H9 (cell line): ENCODE data around the gene DHX58. TPM values are rescaled to one million over a fixed set of nuclear protein-coding genes. Genes with fewer than 3 reads are reported as not detected.

Experiments used
- DNase-seq: peaks from one replicate; pipeline ENCODE4 v3.0.0-alpha.2; 2017
- H2AFZ ChIP-seq: one replicate; pipeline ENCODE4 v1.6.1; 2013; ENCODE audit warnings: mild to moderate bottlenecking, low read length, control low read depth, moderate library complexity
- H2AK5ac ChIP-seq: 2 replicates; pipeline ENCODE4 v1.6.1; 2013; ENCODE audit warnings: low read length, control low read depth, mixed read lengths; ENCODE audit not compliant: insufficient read length
- H2BK120ac ChIP-seq: one replicate; pipeline ENCODE4 v1.6.1; 2013; ENCODE audit warnings: low read depth, mild to moderate bottlenecking, low read length, control low read depth, inconsistent platforms; ENCODE audit not compliant: poor library complexity, severe bottlenecking
- H2BK12ac ChIP-seq: 2 replicates; pipeline ENCODE4 v1.6.1; 2013; ENCODE audit warnings: low read length, control low read depth, mixed read lengths, low read depth; ENCODE audit not compliant: insufficient read length
- H2BK15ac ChIP-seq: 2 replicates; pipeline ENCODE4 v1.6.1; 2013; ENCODE audit warnings: low read depth, low read length, control low read depth
- H2BK20ac ChIP-seq: one replicate; pipeline ENCODE4 v1.6.1; 2013; ENCODE audit warnings: low read depth, mild to moderate bottlenecking, low read length, control low read depth, inconsistent platforms; ENCODE audit not compliant: poor library complexity, severe bottlenecking
- H2BK5ac ChIP-seq: 2 replicates; pipeline ENCODE4 v1.6.1; 2013; ENCODE audit warnings: low read length, control low read depth, mixed read lengths; ENCODE audit not compliant: insufficient read length
- H3K14ac ChIP-seq: 2 replicates; pipeline ENCODE4 v1.6.1; 2013; ENCODE audit warnings: low read length, control low read depth; ENCODE audit not compliant: insufficient read depth
- H3K18ac ChIP-seq: 2 replicates; pipeline ENCODE4 v1.6.1; 2013; ENCODE audit warnings: low read depth, mild to moderate bottlenecking, mixed read lengths, low read length, control low read depth; ENCODE audit not compliant: insufficient read length
- H3K23ac ChIP-seq: 2 replicates; pipeline ENCODE4 v1.6.1; 2013; ENCODE audit warnings: low read length, control low read depth, mixed read lengths, low read depth; ENCODE audit not compliant: insufficient read length
- H3K23me2 ChIP-seq: 2 replicates; pipeline ENCODE4 v1.6.1; 2013; ENCODE audit warnings: low read depth, mild to moderate bottlenecking, mixed read lengths, low read length, control low read depth; ENCODE audit not compliant: insufficient read length, poor library complexity, severe bottlenecking
- H3K27ac ChIP-seq: 2 replicates; pipeline ENCODE4 v1.5.1; 2013; ENCODE audit warnings: low read length, control low read depth, mixed read lengths, low read depth; ENCODE audit not compliant: insufficient read length
- H3K27me3 ChIP-seq: 2 replicates; pipeline ENCODE4 v1.6.1; 2013; ENCODE audit warnings: low read length, control low read depth, inconsistent platforms; ENCODE audit not compliant: insufficient read depth
- H3K4ac ChIP-seq: 2 replicates; pipeline ENCODE4 v1.6.1; 2013; ENCODE audit warnings: low read depth, mild to moderate bottlenecking, control low read depth, inconsistent platforms, low read length, moderate library complexity
- H3K4me1 ChIP-seq: 2 replicates; pipeline ENCODE4 v1.6.1; 2013; ENCODE audit warnings: low read length, control low read depth, inconsistent platforms; ENCODE audit not compliant: insufficient read depth
- H3K4me2 ChIP-seq: 2 replicates; pipeline ENCODE4 v1.6.1; 2013; ENCODE audit warnings: low read length, control low read depth, mixed read lengths; ENCODE audit not compliant: insufficient read length, insufficient read depth
- H3K56ac ChIP-seq: 2 replicates; pipeline ENCODE4 v1.6.1; 2013; ENCODE audit warnings: low read depth, mild to moderate bottlenecking, mixed read lengths, low read length, control low read depth; ENCODE audit not compliant: insufficient read length
- H3K79me1 ChIP-seq: 2 replicates; pipeline ENCODE4 v1.6.1; 2013; ENCODE audit warnings: low read depth, mild to moderate bottlenecking, moderate library complexity, low read length, control low read depth, inconsistent platforms; ENCODE audit not compliant: insufficient read depth, poor library complexity, severe bottlenecking
- H3K79me2 ChIP-seq: 2 replicates; pipeline ENCODE4 v1.6.1; 2013; ENCODE audit warnings: low read length, control low read depth, inconsistent platforms; ENCODE audit not compliant: insufficient read depth
- H3K9ac ChIP-seq: 2 replicates; pipeline ENCODE4 v1.6.1; 2013; ENCODE audit warnings: low read length, control low read depth, mixed read lengths; ENCODE audit not compliant: insufficient read length; ENCODE audit errors: extremely low read depth
- H3K9me3 ChIP-seq: one replicate; pipeline ENCODE4 v1.6.1; 2013; ENCODE audit warnings: low read depth, low read length, inconsistent platforms; ENCODE audit not compliant: control insufficient read depth
- H3T11ph ChIP-seq: one replicate; pipeline ENCODE4 v1.6.1; 2013; ENCODE audit warnings: mild to moderate bottlenecking, low read length, control low read depth, inconsistent platforms
- H4K20me1 ChIP-seq: one replicate; pipeline ENCODE4 v1.6.1; 2013; ENCODE audit not compliant: control insufficient read depth, insufficient read length, insufficient read depth
- H4K5ac ChIP-seq: 2 replicates; pipeline ENCODE4 v1.6.1; 2013; ENCODE audit warnings: low read depth, mild to moderate bottlenecking, mixed read lengths, low read length, control low read depth; ENCODE audit not compliant: insufficient read length
- H4K8ac ChIP-seq: replicated peaks from 2 replicates; pipeline ENCODE4 v1.6.1; 2013; ENCODE audit warnings: low read length, control low read depth, mixed read lengths, low read depth; ENCODE audit not compliant: insufficient read length
- H4K91ac ChIP-seq: 2 replicates; pipeline ENCODE4 v1.6.1; 2013; ENCODE audit warnings: low read depth, mild to moderate bottlenecking, moderate library complexity, mixed read lengths, low read length, control low read depth; ENCODE audit not compliant: insufficient read length
- H3K27ac Mint-ChIP-seq, 3 experiments: 2 replicates in 2 of 3; 3 replicates in 1 of 3; pipeline ENCODE4 v1.8.0; 2020 to 2021; ENCODE audit warnings: mixed read lengths in 3 of 3, mild to moderate bottlenecking in 1 of 3, moderate library complexity in 1 of 3
- H3K27me3 Mint-ChIP-seq: 2 replicates; pipeline ENCODE4 v1.8.0; 2021; ENCODE audit warnings: low read depth, mild to moderate bottlenecking, moderate library complexity, mixed read lengths
- H3K36me3 Mint-ChIP-seq, 3 experiments: 2 replicates in 2 of 3; 3 replicates in 1 of 3; pipeline ENCODE4 v1.8.0; 2020 to 2021; ENCODE audit warnings: low read depth in 3 of 3, mixed read lengths in 3 of 3; ENCODE audit not compliant: insufficient read depth in 1 of 3
- H3K4me1 Mint-ChIP-seq, 2 experiments: 2 replicates each; pipeline ENCODE4 v1.8.0; 2020; ENCODE audit warnings: mixed read lengths in 2 of 2
- H3K4me3 Mint-ChIP-seq, 2 experiments: 2 replicates in 1 of 2; 3 replicates in 1 of 2; pipeline ENCODE4 v1.8.0; 2020 to 2021; ENCODE audit warnings: mild to moderate bottlenecking in 2 of 2, mixed read lengths in 2 of 2, moderate library complexity in 1 of 2
- H3K9me3 Mint-ChIP-seq, 2 experiments: 2 replicates in 1 of 2; 3 replicates in 1 of 2; pipeline ENCODE4 v1.8.0; 2020; ENCODE audit warnings: mild to moderate bottlenecking in 2 of 2, mixed read lengths in 2 of 2, moderate library complexity in 1 of 2
- CTCF ChIP-seq: fragments of 200-600 bp; sonication (generic); conservative IDR thresholded peaks from 3 replicates; pipeline ENCODE4 v1.8.0; 2021; ENCODE audit warnings: antibody characterized with exemption, mild to moderate bottlenecking
- WGBS: extraction: QIAGEN DNeasy Blood & Tissue Kit; methylation state at CpG from one replicate; pipeline ENCODE4 v1.1.7; 2013; ENCODE audit warnings: missing lambda C conversion rate, low lambda C conversion rate, mixed read lengths; ENCODE audit not compliant: insufficient read length; ENCODE audit errors: extremely low coverage; 5-methylcytosine and 5-hydroxymethylcytosine counted together
- total RNA-seq: library from RNA; stranded (reverse); gene quantifications from 2 replicates; pipeline ENCODE4 v1.2.1, GENCODE V29; 2021

The DHX58 gene
- total RNA-seq, 1 experiment from 2014 or later: 3.9 TPM

GRCh38 chr17:42116705-42117396, 4.3 kb upstream of the DHX58 start:
- no peak overlapping the region for H3K4ac ChIP-seq
- H2BK5ac ChIP-seq: no peak overlapping the region
- Mint-ChIP-seq H3K27me3 (no peaks in the 10 kb centered on the region), H3K36me3 (peaks cover 11 to 61% (median 42%) of the 10 kb centered on the region in 3 experiments; a peak in 6 of 7 replicates), H3K27ac (no peak overlapping the region; a peak in 2 of 7 replicates), H3K4me1 (peaks cover 13 to 27% of the 10 kb centered on the region in 2 experiments), H3K4me3 (no peak overlapping the region; a peak in 1 of 5 replicates), H3K9me3 (no peaks in the 10 kb centered on the region)
- TF ChIP-seq CTCF: peak; percentile 86
- H3K23ac ChIP-seq: no peak overlapping the region
- H3K79me2 ChIP-seq: no peaks in the 10 kb centered on the region
- H3T11ph ChIP-seq: no peak overlapping the region
- H2BK120ac ChIP-seq: no peak overlapping the region
- no peak overlapping the region for H3K56ac ChIP-seq
- no peaks in the 10 kb centered on the region for H3K4me1 ChIP-seq
- no peak overlapping the region for H2BK20ac ChIP-seq
- peak; percentile 90 for DNase-seq
- no peak overlapping the region for H2AK5ac ChIP-seq
- H3K27ac ChIP-seq: no peak overlapping the region
- H3K4me2 ChIP-seq: no peak overlapping the region
- no peak overlapping the region for H3K9ac ChIP-seq
- H4K91ac ChIP-seq: no peak overlapping the region
- H4K20me1 ChIP-seq: no peaks in the 10 kb centered on the region
- H3K23me2 ChIP-seq: no peaks in the 10 kb centered on the region
- no peak overlapping the region for H4K5ac ChIP-seq
- no peak overlapping the region for H2AFZ ChIP-seq
- H3K18ac ChIP-seq: no peak overlapping the region
- H2BK15ac ChIP-seq: no peak overlapping the region
- H2BK12ac ChIP-seq: no peak overlapping the region
- H4K8ac ChIP-seq: no peak overlapping the region
- no CpG with 5 or more reads among the region's 18 CpGs for WGBS
- no peaks in the 10 kb centered on the region for H3K9me3 ChIP-seq
- H3K79me1 ChIP-seq: no peaks in the 10 kb centered on the region
- no peak overlapping the region for H3K14ac ChIP-seq
- no peaks in the 10 kb centered on the region for H3K27me3 ChIP-seq
